HG02973 (cell line): Measurements from ENCODE around the gene C14orf180.
"Not testable (repeated sequence)": the region's sequence is repeated elsewhere in the genome, so short reads cannot be mapped to it uniquely, and the experiment has no call there.

Source experiments
- ATAC-seq: cut with Tn5 transposase; IDR thresholded peaks from one replicate; pipeline ENCODE4 v1.9.1; 2021; ENCODE audit warnings: moderate library complexity; ENCODE audit not compliant: unreplicated experiment

The C14orf180 gene

GRCh38 chr14:104576970-104577332 is 2.6 kb upstream of the C14orf180 start:
- no peak for ATAC-seq

- ATAC-seq, result no peak
These were observed 2.1 kb upstream of the C14orf180 start for GRCh38 chr14:104577426-104577825.

GRCh38 chr14:104577847-104578301 is 1.7 kb upstream of the C14orf180 start:
- ATAC-seq, result no peak

GRCh38 chr14:104578321-104578720 is 1.2 kb upstream of the C14orf180 start:
- no peak for ATAC-seq

GRCh38 chr14:104579939-104580338 is 375 bp downstream of the C14orf180 start:
- not testable (repeated sequence) for ATAC-seq

- no peak for ATAC-seq
These were observed 1.4 kb downstream of the C14orf180 start for GRCh38 chr14:104580961-104581360.

- no peak for ATAC-seq
These were observed 2.0 kb downstream of the C14orf180 start for GRCh38 chr14:104581521-104581920.

- no peak for ATAC-seq
These were observed 2.4 kb downstream of the C14orf180 start for GRCh38 chr14:104582005-104582404.

- ATAC-seq, result no peak
These were observed 3.1 kb downstream of the C14orf180 start for GRCh38 chr14:104582662-104583061.

GRCh38 chr14:104583424-104584306 is 4.1 kb downstream of the C14orf180 start:
- no peak for ATAC-seq

- ATAC-seq, result no peak
These were observed 5.0 kb downstream of the C14orf180 start for GRCh38 chr14:104584557-104584956.

- ATAC-seq, result no peak
These were observed 6.6 kb downstream of the C14orf180 start for GRCh38 chr14:104585966-104586697.

- no peak for ATAC-seq
These were observed 7.5 kb downstream of the C14orf180 start for GRCh38 chr14:104586832-104587620.

GRCh38 chr14:104587641-104588040 is 8.1 kb downstream of the C14orf180 start:
- ATAC-seq, result no peak

- ATAC-seq, result no peak
These were observed 8.7 kb downstream of the C14orf180 start for GRCh38 chr14:104588066-104588857.

GRCh38 chr14:104589338-104590195 is 10.0 kb downstream of the C14orf180 start:
- no peak for ATAC-seq

- no peak for ATAC-seq
These were observed 10.8 kb downstream of the C14orf180 start for GRCh38 chr14:104590240-104590965.

GRCh38 chr14:104591031-104591430 is 11.5 kb downstream of the C14orf180 start:
- ATAC-seq, result no peak
